GM21381 (cell line): ENCODE data around the gene CLK4.

Experiments
- ATAC-seq: cut with Tn5 transposase; IDR thresholded peaks from one replicate; pipeline ENCODE4 v1.9.1; 2021; ENCODE audit warnings: mild to moderate bottlenecking, moderate library complexity; ENCODE audit not compliant: unreplicated experiment

The CLK4 gene

GRCh38 chr5:178626484-178627258 is at the start of gene CLK4:
Gene CLK4, minus strand, starts transcription at chr5:178627050. Its CDS starts 3,634 bp downstream, at chr5:178623416.
- ATAC-seq = peak; percentile 79

GRCh38 chr5:178675922-178676321 is 49.1 kb upstream of the CLK4 start:
- no peak for ATAC-seq

GRCh38 chr5:178674334-178674733 is 47.5 kb upstream of the CLK4 start:
- ATAC-seq = no peak

DNA sequence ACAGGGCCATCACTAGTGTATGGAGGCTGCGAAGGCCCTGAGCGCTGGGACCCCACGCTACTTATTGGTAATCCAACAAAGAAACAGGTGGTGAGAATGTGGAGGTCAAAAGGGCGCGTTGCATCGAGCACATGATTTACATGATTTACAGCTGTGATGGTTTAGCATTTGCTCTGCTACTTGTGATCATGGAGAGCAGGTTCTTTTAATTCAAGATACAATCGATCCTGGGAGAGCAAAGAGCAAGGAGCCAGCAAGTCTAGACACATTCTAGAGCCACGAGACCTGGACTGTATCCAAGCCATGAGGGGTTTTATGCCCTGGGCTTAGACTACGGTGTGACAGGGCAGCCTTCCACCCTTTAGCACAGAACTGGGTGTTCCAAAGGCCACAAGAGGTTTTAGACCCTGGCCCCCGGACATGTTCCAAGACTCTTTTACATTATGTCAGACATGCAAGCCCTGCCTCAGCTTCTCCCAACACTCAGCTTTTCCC is 47.0 kb upstream of the CLK4 start:
- ATAC-seq = no peak

- no peak for ATAC-seq
These were observed 45.8 kb upstream of the CLK4 start for GRCh38 chr5:178672630-178673029.

- ATAC-seq = no peak
These were observed 44.8 kb upstream of the CLK4 start for GRCh38 chr5:178671602-178672144.

DNA sequence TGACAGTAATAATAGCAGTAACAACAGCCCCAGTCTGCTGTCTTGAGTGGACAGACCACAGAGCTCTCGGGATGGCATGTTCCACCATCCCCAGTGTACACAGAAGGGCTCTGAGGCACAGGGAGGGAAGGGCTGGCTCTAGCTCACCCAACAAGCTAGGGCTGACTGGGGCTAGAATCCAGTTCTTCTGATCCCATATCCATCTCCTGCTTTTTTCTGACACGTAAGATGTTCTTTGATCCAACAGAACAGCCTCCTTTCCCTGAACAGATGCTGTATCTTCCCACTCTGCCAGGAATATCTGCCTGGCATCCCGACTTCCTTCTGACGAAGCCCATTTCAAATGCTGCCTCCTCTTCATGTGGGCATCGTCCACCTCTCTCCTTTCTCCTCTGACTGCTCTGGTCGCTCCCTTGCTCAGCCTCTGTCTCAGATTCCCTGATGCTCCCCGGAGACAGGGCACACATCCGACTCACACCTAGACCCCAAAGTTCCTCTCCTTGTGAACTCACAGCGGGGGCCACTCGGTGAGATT is 43.6 kb upstream of the CLK4 start:
- ATAC-seq = no peak

GRCh38 chr5:178668579-178668978 is 41.7 kb upstream of the CLK4 start:
- ATAC-seq = no peak

- ATAC-seq = no peak
These were observed 40.8 kb upstream of the CLK4 start for GRCh38 chr5:178667688-178668087.

- no peak for ATAC-seq
These were observed 40.3 kb upstream of the CLK4 start for GRCh38 chr5:178667101-178667500.

GRCh38 chr5:178664141-178664540 is 37.3 kb upstream of the CLK4 start:
- no peak for ATAC-seq

DNA sequence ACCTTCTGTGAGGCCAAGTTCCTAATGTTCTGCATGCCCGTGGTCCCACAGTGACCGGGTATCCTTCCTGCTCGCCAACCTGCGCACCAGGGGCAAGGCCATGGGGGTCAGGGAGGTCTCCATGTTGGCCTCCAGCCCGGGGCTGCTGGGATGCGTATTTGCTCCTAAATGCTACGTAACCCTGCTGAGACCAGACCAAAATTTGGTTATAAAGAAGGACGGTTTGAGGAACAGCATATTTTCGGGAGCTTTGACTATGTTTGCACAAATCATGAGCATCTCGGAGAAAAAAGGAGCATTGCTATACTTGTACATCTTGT is 35.7 kb upstream of the CLK4 start:
- ATAC-seq = no peak

GRCh38 chr5:178661836-178662540 is 35.1 kb upstream of the CLK4 start:
- ATAC-seq = no peak

- no peak for ATAC-seq
These were observed 24.4 kb upstream of the CLK4 start for GRCh38 chr5:178651046-178651810.

DNA sequence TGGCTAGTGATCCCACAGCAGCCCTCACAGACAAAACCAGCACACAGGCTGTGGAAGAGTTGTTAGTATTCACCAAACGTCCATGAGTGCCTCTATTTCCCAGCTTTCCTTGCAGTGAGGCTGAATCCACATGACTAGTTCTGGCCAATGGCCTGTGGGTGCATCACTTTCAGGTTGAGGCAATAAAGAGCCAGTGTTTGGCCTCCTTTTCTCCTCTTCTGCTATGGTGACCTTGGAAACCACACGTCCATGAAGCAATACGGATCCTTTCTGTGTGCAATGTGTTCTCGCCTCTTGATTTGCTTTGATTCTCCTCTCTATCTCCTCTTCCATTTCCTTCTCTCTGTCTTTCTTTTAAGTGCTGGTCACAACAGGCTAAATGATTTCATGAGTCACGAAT is 23.4 kb upstream of the CLK4 start:
- ATAC-seq = no peak

DNA sequence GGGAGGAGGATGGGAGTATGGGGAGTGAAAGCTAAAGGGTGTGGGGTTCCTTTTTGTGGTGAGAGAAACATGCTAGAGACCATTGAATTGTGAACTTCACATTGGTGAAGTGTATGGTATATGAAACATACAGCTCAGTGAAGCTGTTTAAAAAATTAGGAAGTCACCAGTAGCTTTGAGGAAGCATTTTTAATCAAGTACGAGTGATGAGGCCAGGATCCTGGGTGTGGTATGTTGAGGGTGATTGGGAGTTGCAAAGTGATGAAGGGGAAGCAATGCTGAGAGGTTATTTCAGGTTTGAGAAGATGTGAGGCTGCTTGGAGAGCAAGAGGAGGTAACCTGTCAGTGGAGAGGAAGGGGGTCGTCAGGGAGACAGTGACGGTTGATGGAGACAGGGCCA is 22.7 kb upstream of the CLK4 start:
- ATAC-seq = no peak

GRCh38 chr5:178644826-178645545 is 18.1 kb upstream of the CLK4 start:
- ATAC-seq = no peak

GRCh38 chr5:178642351-178642909 is 15.6 kb upstream of the CLK4 start:
- ATAC-seq = no peak

DNA sequence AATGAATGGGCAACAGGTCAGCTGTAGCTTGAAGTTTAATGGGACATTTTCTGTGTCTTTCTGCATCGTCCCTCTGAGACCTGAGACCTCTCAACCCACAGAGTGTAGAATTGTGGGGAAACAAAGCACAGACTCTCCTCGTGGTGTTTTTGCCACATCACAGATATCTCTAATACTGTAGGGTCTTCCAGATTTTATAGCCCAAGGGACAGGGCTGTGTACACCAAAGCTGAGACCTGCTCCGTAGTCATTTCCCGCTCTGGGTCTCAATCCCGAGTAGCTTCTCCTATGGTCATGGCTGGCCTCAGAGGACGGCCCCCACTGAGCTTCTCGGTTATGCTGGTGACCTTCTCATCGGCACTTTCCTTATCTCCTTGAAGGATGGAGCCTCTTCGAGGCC is 14.9 kb upstream of the CLK4 start:
- no peak for ATAC-seq
